ENCODE data around the gene PDE4C.
A peak's percentile ranks its signal among the peaks of the same experiment; 100 is the strongest.

PDE4C gene

GRCh38 chr19:18202778-18203407 lies 23.3 kb downstream of the PDE4C start:
- H3K4me1 ChIP-seq (ENCODE audit: control insufficient read depth, insufficient read depth, low read depth, low read length) = peaks cover 17% of the 10 kb centered on the region
- peaks cover 24 to 32% of the 10 kb centered on the region in 2 experiments for H3K36me3 ChIP-seq (ENCODE audit: control insufficient read depth in 1 of 2, insufficient read depth in 2 of 2, low read depth in 1 of 2, low read length in 2 of 2)
- no peak overlapping the region for H4K8ac ChIP-seq (ENCODE audit: low read length)
- no peak for DNase-seq
- no peak overlapping the region for H2BK5ac ChIP-seq (ENCODE audit: low read depth, low read length, poor library complexity, severe bottlenecking)
- no peak overlapping the region for H2AK5ac ChIP-seq (ENCODE audit: low read length, severe bottlenecking)
- H3K79me1 ChIP-seq (replicated peaks; ENCODE audit: low read length, poor library complexity, severe bottlenecking) = peaks cover 11% of the 10 kb centered on the region
- H2BK120ac ChIP-seq (ENCODE audit: low read depth, low read length) = no peak overlapping the region
- H2BK12ac ChIP-seq (ENCODE audit: low read length in 2 of 2) = no peak overlapping the region
- no peak overlapping the region for H3K27ac ChIP-seq (ENCODE audit: low read length, poor library complexity, severe bottlenecking)
- H3K23ac ChIP-seq (ENCODE audit: low read length in 2 of 2) = peak overlapping the region in 1 of 2 experiments; percentile 90
- H2AFZ ChIP-seq (ENCODE audit: low read depth, low read length) = no peak overlapping the region
- H2BK15ac ChIP-seq (ENCODE audit: low read depth, poor library complexity, severe bottlenecking) = no peak overlapping the region
- H3K27me3 ChIP-seq (ENCODE audit: control insufficient read depth in 1 of 2, insufficient read depth in 1 of 2, low read length in 2 of 2) = no peaks in the 10 kb centered on the region
- peak overlapping the region in 1 of 2 experiments; percentile 95 for H3K14ac ChIP-seq (ENCODE audit: low read length in 2 of 2)
- H3K9me3 ChIP-seq (ENCODE audit: control insufficient read depth, low read length) = no peaks in the 10 kb centered on the region
- H3K4ac ChIP-seq (ENCODE audit: low read depth in 1 of 2, low read length in 2 of 2) = no peak overlapping the region
- no peak overlapping the region for H4K91ac ChIP-seq (ENCODE audit: low read length)
- H3K9ac ChIP-seq (ENCODE audit: low read length) = peak overlapping the region; percentile 83
- peak overlapping the region; percentile 75 to 96 for H3K4me3 ChIP-seq (ENCODE audit: insufficient read depth in 1 of 2, low read depth in 1 of 2, low read length in 2 of 2)
- peak overlapping the region in 1 of 2 experiments; percentile 22 for H3K18ac ChIP-seq (ENCODE audit: low read depth in 1 of 2, low read length in 2 of 2)
- WGBS = 41% methylated on average over 32 of the region's 32 CpGs
- H3K4me2 ChIP-seq (ENCODE audit: low read length, poor library complexity, severe bottlenecking) = peak overlapping the region; percentile 68

- 96% methylated on average over 24 of the region's 24 CpGs for WGBS
- no peak overlapping the region for H3K18ac ChIP-seq (ENCODE audit: low read depth in 1 of 2, low read length in 2 of 2)
Observed at GRCh38 chr19:18202397-18202777, 23.9 kb downstream of the PDE4C start.

DNA sequence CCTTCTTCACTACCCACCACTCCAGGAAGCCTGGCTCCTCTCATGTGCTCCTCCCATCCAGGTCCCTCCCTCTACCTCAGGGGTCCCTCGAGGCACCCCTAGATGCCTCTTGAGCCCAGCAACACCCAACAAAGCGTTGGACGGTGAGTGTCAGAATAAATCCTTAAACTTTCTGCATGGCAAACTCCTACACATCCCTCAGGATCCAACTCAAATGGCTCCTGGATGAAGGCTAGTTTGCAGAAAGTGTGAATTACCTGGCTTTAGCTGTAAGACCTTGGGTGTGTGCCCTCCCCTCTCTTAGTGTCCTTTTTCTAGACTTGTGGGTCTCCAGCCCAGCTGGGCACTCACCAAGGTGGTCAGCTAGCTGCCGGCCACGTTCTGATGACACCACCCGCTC lies 27.9 kb downstream of the PDE4C start:
- no peak overlapping the region for H2AFZ ChIP-seq (ENCODE audit: low read depth, low read length)
- H3K9ac ChIP-seq (ENCODE audit: low read length) = no peak overlapping the region
- no peak for DNase-seq
- H3K4me2 ChIP-seq (ENCODE audit: low read length, poor library complexity, severe bottlenecking) = no peak overlapping the region
- H3K23ac ChIP-seq (ENCODE audit: low read length in 2 of 2) = no peak overlapping the region
- no peaks in the 10 kb centered on the region for H3K27me3 ChIP-seq (ENCODE audit: control insufficient read depth in 1 of 2, insufficient read depth in 1 of 2, low read length in 2 of 2)
- H3K18ac ChIP-seq (ENCODE audit: low read depth in 1 of 2, low read length in 2 of 2) = no peak overlapping the region
- no peak overlapping the region for H2AK5ac ChIP-seq (ENCODE audit: low read length, severe bottlenecking)
- H2BK5ac ChIP-seq (ENCODE audit: low read depth, low read length, poor library complexity, severe bottlenecking) = no peak overlapping the region
- no peak overlapping the region for H2BK120ac ChIP-seq (ENCODE audit: low read depth, low read length)
- H3K27ac ChIP-seq (ENCODE audit: low read length, poor library complexity, severe bottlenecking) = no peak overlapping the region
- WGBS = 83% methylated on average over 3 of the region's 6 CpGs
- H4K91ac ChIP-seq (ENCODE audit: low read length) = no peak overlapping the region
- peaks cover 48 to 52% of the 10 kb centered on the region in 2 experiments for H3K36me3 ChIP-seq (ENCODE audit: control insufficient read depth in 1 of 2, insufficient read depth in 2 of 2, low read depth in 1 of 2, low read length in 2 of 2)
- peaks cover 21% of the 10 kb centered on the region for H3K79me1 ChIP-seq (replicated peaks; ENCODE audit: low read length, poor library complexity, severe bottlenecking)
- H3K4ac ChIP-seq (ENCODE audit: low read depth in 1 of 2, low read length in 2 of 2) = no peak overlapping the region
- no peak overlapping the region for H3K14ac ChIP-seq (ENCODE audit: low read length in 2 of 2)
- H4K8ac ChIP-seq (ENCODE audit: low read length) = no peak overlapping the region
- no peak overlapping the region for H2BK15ac ChIP-seq (ENCODE audit: low read depth, poor library complexity, severe bottlenecking)
- no peaks in the 10 kb centered on the region for H3K9me3 ChIP-seq (ENCODE audit: control insufficient read depth, low read length)
- no peak overlapping the region for H2BK12ac ChIP-seq (ENCODE audit: low read length in 2 of 2)
- peaks cover 23% of the 10 kb centered on the region for H3K4me1 ChIP-seq (ENCODE audit: control insufficient read depth, insufficient read depth, low read depth, low read length)
- no peak overlapping the region for H3K4me3 ChIP-seq (ENCODE audit: insufficient read depth in 1 of 2, low read depth in 1 of 2, low read length in 2 of 2)

More at GRCh38 chr19:18202397-18202777, 23.9 kb downstream of the PDE4C start:
- H2AK5ac ChIP-seq (ENCODE audit: low read length, severe bottlenecking) = no peak overlapping the region
- no peak overlapping the region for H4K91ac ChIP-seq (ENCODE audit: low read length)
- peak overlapping the region in 1 of 2 experiments; percentile 96 for H3K4me3 ChIP-seq (ENCODE audit: insufficient read depth in 1 of 2, low read depth in 1 of 2, low read length in 2 of 2)
- no peak overlapping the region for H2BK5ac ChIP-seq (ENCODE audit: low read depth, low read length, poor library complexity, severe bottlenecking)
- no peaks in the 10 kb centered on the region for H3K27me3 ChIP-seq (ENCODE audit: control insufficient read depth in 1 of 2, insufficient read depth in 1 of 2, low read length in 2 of 2)
- no peak overlapping the region for H3K27ac ChIP-seq (ENCODE audit: low read length, poor library complexity, severe bottlenecking)
- H3K23ac ChIP-seq (ENCODE audit: low read length in 2 of 2) = no peak overlapping the region
- H2BK15ac ChIP-seq (ENCODE audit: low read depth, poor library complexity, severe bottlenecking) = no peak overlapping the region
- no peak for DNase-seq
- no peak overlapping the region for H4K8ac ChIP-seq (ENCODE audit: low read length)
- H3K9ac ChIP-seq (ENCODE audit: low read length) = peak overlapping the region; percentile 83
- no peak overlapping the region for H3K14ac ChIP-seq (ENCODE audit: low read length in 2 of 2)
- H3K4ac ChIP-seq (ENCODE audit: low read depth in 1 of 2, low read length in 2 of 2) = no peak overlapping the region
- H2BK12ac ChIP-seq (ENCODE audit: low read length in 2 of 2) = no peak overlapping the region
- peaks cover 27 to 36% of the 10 kb centered on the region in 2 experiments for H3K36me3 ChIP-seq (ENCODE audit: control insufficient read depth in 1 of 2, insufficient read depth in 2 of 2, low read depth in 1 of 2, low read length in 2 of 2)
- H3K4me2 ChIP-seq (ENCODE audit: low read length, poor library complexity, severe bottlenecking) = no peak overlapping the region
- H2BK120ac ChIP-seq (ENCODE audit: low read depth, low read length) = no peak overlapping the region
- no peaks in the 10 kb centered on the region for H3K9me3 ChIP-seq (ENCODE audit: control insufficient read depth, low read length)
- H2AFZ ChIP-seq (ENCODE audit: low read depth, low read length) = no peak overlapping the region
- H3K4me1 ChIP-seq (ENCODE audit: control insufficient read depth, insufficient read depth, low read depth, low read length) = peaks cover 17% of the 10 kb centered on the region
- H3K79me1 ChIP-seq (replicated peaks; ENCODE audit: low read length, poor library complexity, severe bottlenecking) = peaks cover 11% of the 10 kb centered on the region

- Histone ChIP-seq H3K23ac (ENCODE audit: low read length in 2 of 2) (no peak overlapping the region), H4K91ac (ENCODE audit: low read length) (no peak overlapping the region), H2BK5ac (ENCODE audit: low read depth, low read length, poor library complexity, severe bottlenecking) (no peak overlapping the region), H3K9me3 (ENCODE audit: control insufficient read depth, low read length) (no peaks in the 10 kb centered on the region), H3K27me3 (ENCODE audit: control insufficient read depth in 1 of 2, insufficient read depth in 1 of 2, low read length in 2 of 2) (no peaks in the 10 kb centered on the region), H3K4ac (ENCODE audit: low read depth in 1 of 2, low read length in 2 of 2) (no peak overlapping the region), H3K4me1 (ENCODE audit: control insufficient read depth, insufficient read depth, low read depth, low read length) (peaks cover 18% of the 10 kb centered on the region), H3K14ac (ENCODE audit: low read length in 2 of 2) (no peak overlapping the region), H2BK12ac (ENCODE audit: low read length in 2 of 2) (no peak overlapping the region), H3K79me1 (replicated peaks; ENCODE audit: low read length, poor library complexity, severe bottlenecking) (peaks cover 17% of the 10 kb centered on the region), H3K4me3 (ENCODE audit: insufficient read depth in 1 of 2, low read depth in 1 of 2, low read length in 2 of 2) (no peak overlapping the region), H2BK15ac (ENCODE audit: low read depth, poor library complexity, severe bottlenecking) (no peak overlapping the region), H3K9ac (ENCODE audit: low read length) (no peak overlapping the region), H3K4me2 (ENCODE audit: low read length, poor library complexity, severe bottlenecking) (no peak overlapping the region), H3K36me3 (ENCODE audit: control insufficient read depth in 1 of 2, insufficient read depth in 2 of 2, low read depth in 1 of 2, low read length in 2 of 2) (peaks cover 48 to 52% of the 10 kb centered on the region in 2 experiments), H2BK120ac (ENCODE audit: low read depth, low read length) (no peak overlapping the region), H4K8ac (ENCODE audit: low read length) (no peak overlapping the region), H2AK5ac (ENCODE audit: low read length, severe bottlenecking) (no peak overlapping the region), H3K18ac (ENCODE audit: low read depth in 1 of 2, low read length in 2 of 2) (no peak overlapping the region), H3K27ac (ENCODE audit: low read length, poor library complexity, severe bottlenecking) (no peak overlapping the region), H2AFZ (ENCODE audit: low read depth, low read length) (no peak overlapping the region)
- no peak for DNase-seq
- WGBS = 85% methylated on average over 6 of the region's 6 CpGs
Observed at GRCh38 chr19:18197941-18198340, 28.3 kb downstream of the PDE4C start.

All from mesenchymal stem cell (in vitro differentiated cells and primary cell).